MM.1S (cell line): ENCODE data around the gene ECE1.

ENCODE experiments used
- DNase-seq: peaks from one replicate; pipeline ENCODE4 v3.0.0-alpha.2; 2015
- H2AFZ ChIP-seq: fragments of 300-600 bp; sonication (generic); 2 replicates; pipeline ENCODE4 v1.6.0; 2016; ENCODE audit warnings: antibody characterized with exemption, low read length
- H3F3A ChIP-seq: fragments of 300-600 bp; sonication (generic); 2 replicates; pipeline ENCODE4 v1.6.1; 2016; ENCODE audit warnings: mild to moderate bottlenecking, antibody characterized with exemption, low read length, moderate library complexity, mixed read lengths; ENCODE audit not compliant: insufficient read depth
- H3K27ac ChIP-seq: fragments of 300-600 bp; sonication (generic); 2 replicates; pipeline ENCODE4 v1.5.1; 2016; ENCODE audit warnings: mild to moderate bottlenecking, low read length
- H3K27me3 ChIP-seq: fragments of 300-600 bp; sonication (generic); replicated peaks from 2 replicates; pipeline ENCODE4 v1.6.0; 2016; ENCODE audit warnings: low read length; ENCODE audit not compliant: insufficient read depth
- H3K36me3 ChIP-seq: fragments of 300-600 bp; sonication (generic); replicated peaks from 2 replicates; pipeline ENCODE4 v1.6.1; 2016; ENCODE audit warnings: mild to moderate bottlenecking, low read length, mixed read lengths; ENCODE audit not compliant: insufficient read depth
- H3K4me1 ChIP-seq: fragments of 300-600 bp; sonication (generic); 2 replicates; pipeline ENCODE4 v1.6.1; 2016; ENCODE audit warnings: low read length, mixed read lengths
- H3K4me2 ChIP-seq: fragments of 300-600 bp; sonication (generic); 2 replicates; pipeline ENCODE4 v1.6.0; 2016; ENCODE audit warnings: low read depth, low read length
- H3K4me3 ChIP-seq: fragments of 300-600 bp; sonication (generic); 2 replicates; pipeline ENCODE4 v1.5.1; 2016; ENCODE audit warnings: low read length, mixed read lengths
- H3K79me2 ChIP-seq: fragments of 300-600 bp; sonication (generic); 2 replicates; pipeline ENCODE4 v1.6.1; 2016; ENCODE audit warnings: mixed run types, low read length, mixed read lengths
- H3K9ac ChIP-seq: fragments of 300-600 bp; sonication (generic); 2 replicates; pipeline ENCODE4 v1.6.1; 2016; ENCODE audit warnings: low read length, mixed read lengths
- H3K9me2 ChIP-seq: fragments of 300-600 bp; sonication (generic); replicated peaks from 2 replicates; pipeline ENCODE4 v1.6.1; 2016; ENCODE audit warnings: mild to moderate bottlenecking, low read length, mixed read lengths; ENCODE audit not compliant: insufficient read depth
- H3K9me3 ChIP-seq: fragments of 300-600 bp; sonication (generic); replicated peaks from 2 replicates; pipeline ENCODE4 v1.6.1; 2016; ENCODE audit warnings: mild to moderate bottlenecking, low read length, mixed read lengths; ENCODE audit not compliant: insufficient read depth
- H4K20me1 ChIP-seq: fragments of 300-600 bp; sonication (generic); 2 replicates; pipeline ENCODE4 v1.6.1; 2016; ENCODE audit warnings: mild to moderate bottlenecking, low read length, moderate library complexity, mixed read lengths; ENCODE audit not compliant: insufficient read depth
- CTCF ChIP-seq: fragments of 300-600 bp; sonication (generic); IDR thresholded peaks from 2 replicates; pipeline ENCODE4 v1.5.1; 2016; ENCODE audit warnings: antibody characterized with exemption, low read length, mixed read lengths
- EZH2 ChIP-seq: fragments of 300-600 bp; sonication (generic); optimal IDR thresholded peaks from 2 replicates; pipeline ENCODE3; 2017; ENCODE audit warnings: low read depth, mild to moderate bottlenecking, antibody characterized with exemption, low read length, mixed read lengths
- EZH2phosphoT487 ChIP-seq: fragments of 300-600 bp; sonication (generic); IDR thresholded peaks from 2 replicates; pipeline ENCODE4 v1.6.1; 2018; ENCODE audit warnings: antibody characterized with exemption, low read length

The ECE1 gene

GRCh38 chr1:21176586-21177555 lies 113.4 kb downstream of the ECE1 start, which contains the start of gene EIF4G3:
EIF4G3 (minus strand) TSS chr1:21176897; CDS start chr1:21002742, 174,155 bp downstream.
- peak within 1 kb of the TSS; percentile 55; the same call in 1 of the 2 replicates for H3K27ac ChIP-seq
- TF ChIP-seq EZH2phosphoT487 (no peak), EZH2 (no peak), CTCF (no peak)
- DNase-seq = peak; percentile 97

GRCh38 chr1:21175670-21176581 lies 114.3 kb downstream of the ECE1 start:
- H3K9ac ChIP-seq = peak overlapping the region; percentile 71
- peak; percentile 13 for DNase-seq
- peaks cover 24% of the 10 kb centered on the region for H3K27me3 ChIP-seq
- no peaks in the 10 kb centered on the region for H3K9me2 ChIP-seq
- no peaks in the 10 kb centered on the region for H3K36me3 ChIP-seq
- H3K4me1 ChIP-seq = peaks cover 6% of the 10 kb centered on the region; the same call in 1 of the 2 replicates
- peak overlapping the region; percentile 96 for H3K4me2 ChIP-seq
- peaks cover 9% of the 10 kb centered on the region for H3F3A ChIP-seq
- H3K79me2 ChIP-seq = peaks cover 29% of the 10 kb centered on the region
- H4K20me1 ChIP-seq = no peaks in the 10 kb centered on the region; the same call in 1 of the 2 replicates
- H3K9me3 ChIP-seq = no peaks in the 10 kb centered on the region
- TF ChIP-seq EZH2phosphoT487 (no peak), EZH2 (no peak), CTCF (no peak)
- peak overlapping the region; percentile 10; the same call in 1 of the 2 replicates for H3K27ac ChIP-seq
- peak overlapping the region; percentile 92 for H3K4me3 ChIP-seq
- H2AFZ ChIP-seq = peak overlapping the region; percentile 77

More at GRCh38 chr1:21176586-21177555, 113.4 kb downstream of the ECE1 start, which contains the start of gene EIF4G3:
- peak within 1 kb of the TSS; percentile 71 for H3K9ac ChIP-seq
- H3K4me3 ChIP-seq = peak within 1 kb of the TSS; percentile 92
- H3K4me1 ChIP-seq = peaks cover 6% of the 10 kb centered on the region; the same call in 1 of the 2 replicates
- peak within 1 kb of the TSS; percentile 96 for H3K4me2 ChIP-seq
- peaks cover 31% of the 10 kb centered on the region for H3K27me3 ChIP-seq
- peak within 1 kb of the TSS; percentile 97 for H2AFZ ChIP-seq
- no peaks in the 10 kb centered on the region for H3K36me3 ChIP-seq
- peaks cover 9% of the 10 kb centered on the region for H3F3A ChIP-seq
- H3K9me3 ChIP-seq = no peaks in the 10 kb centered on the region
- H3K9me2 ChIP-seq = no peaks in the 10 kb centered on the region
- no peaks in the 10 kb centered on the region for H4K20me1 ChIP-seq
- H3K79me2 ChIP-seq = peaks cover 29% of the 10 kb centered on the region

- H2AFZ ChIP-seq = no peak overlapping the region
- peaks cover 29% of the 10 kb centered on the region for H3K79me2 ChIP-seq
- no peaks in the 10 kb centered on the region for H3K36me3 ChIP-seq
- H3K9me3 ChIP-seq = no peaks in the 10 kb centered on the region
- TF ChIP-seq EZH2 (no peak), CTCF (no peak), EZH2phosphoT487 (no peak)
- peak overlapping the region; percentile 92 for H3K4me3 ChIP-seq
- peak; percentile 30 for DNase-seq
- peaks cover 6% of the 10 kb centered on the region; the same call in 1 of the 2 replicates for H3K4me1 ChIP-seq
- H3K9ac ChIP-seq = peak overlapping the region; percentile 71; the same call in 1 of the 2 replicates
- H3K4me2 ChIP-seq = peak overlapping the region; percentile 96
- no peak overlapping the region for H3K27ac ChIP-seq
- peaks cover 9% of the 10 kb centered on the region for H3F3A ChIP-seq
- no peaks in the 10 kb centered on the region for H3K9me2 ChIP-seq
- H3K27me3 ChIP-seq = peaks cover 20% of the 10 kb centered on the region; the same call in 1 of the 2 replicates
- H4K20me1 ChIP-seq = no peaks in the 10 kb centered on the region; the same call in 1 of the 2 replicates
Observed at GRCh38 chr1:21175324-21175669, 115.0 kb downstream of the ECE1 start.
